ENCODE data around the gene TNFAIP8L1. TPM values are rescaled to one million over a fixed set of nuclear protein-coding genes. Genes with fewer than 3 reads are reported as not detected.

TNFAIP8L1 gene
- total RNA-seq, 1 donor from 2014 or later, result 60.1 TPM

DNA sequence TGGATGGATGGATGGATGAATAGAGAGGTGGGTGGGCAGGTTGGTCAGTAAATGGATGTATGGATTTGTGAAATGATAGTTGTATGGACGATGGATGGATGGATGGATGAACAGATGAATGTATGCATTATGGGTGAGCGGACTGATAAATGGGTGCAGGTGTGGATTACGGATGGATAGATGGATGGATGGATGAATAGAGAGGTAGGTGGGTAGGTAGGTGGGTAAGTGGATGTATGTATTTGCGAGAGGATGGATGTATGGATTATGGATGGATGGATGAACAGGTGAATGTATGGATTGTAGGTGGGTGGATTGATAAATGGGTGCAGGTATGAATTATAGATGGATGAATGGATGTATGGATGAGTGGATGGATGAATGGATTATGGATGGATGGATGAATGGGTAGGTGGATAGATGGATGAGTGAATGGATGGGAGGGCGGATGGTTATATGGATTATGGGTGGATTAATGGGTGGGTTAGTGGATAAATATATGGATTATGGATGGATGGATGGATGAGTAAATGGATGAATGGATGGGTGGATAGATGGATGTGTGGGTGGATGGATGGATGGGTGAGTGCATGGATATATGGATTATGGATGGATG, 37.0 kb upstream of the TNFAIP8L1 start:
- TF ChIP-seq CTCF (IDR thresholded peaks at IDR 0.05; ENCODE audit: unreplicated experiment), result no peak
- Mint-ChIP-seq H3K36me3 (ENCODE audit: low read depth, unreplicated experiment) (no peaks in the 10 kb centered on the region), H3K9me3 (ENCODE audit: unreplicated experiment) (no peaks in the 10 kb centered on the region), H3K4me1 (ENCODE audit: unreplicated experiment) (no peaks in the 10 kb centered on the region), H3K27ac (ENCODE audit: unreplicated experiment) (no peak overlapping the region), H3K4me3 (ENCODE audit: unreplicated experiment) (no peak overlapping the region), H3K27me3 (ENCODE audit: unreplicated experiment) (peaks cover 10% of the 10 kb centered on the region)
- no peak for DNase-seq (ENCODE audit: low spot score)

DNA sequence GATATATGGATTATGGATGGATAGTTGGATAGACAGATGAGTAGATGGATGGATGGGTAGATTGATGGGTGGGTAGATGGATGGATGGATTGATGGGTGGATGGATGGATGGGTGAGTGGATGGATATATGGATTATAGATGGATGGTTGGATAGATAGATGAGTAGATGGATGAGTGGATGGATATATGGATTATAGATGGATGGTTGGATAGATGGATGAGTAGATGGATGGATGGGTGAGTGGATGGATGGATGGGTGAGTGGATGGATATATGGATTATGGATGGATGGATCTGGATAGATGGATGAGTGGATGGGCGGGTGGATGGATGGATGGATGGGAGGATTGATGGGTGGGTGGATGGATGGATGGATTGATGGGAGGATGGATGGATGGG, 36.4 kb upstream of the TNFAIP8L1 start:
- Mint-ChIP-seq H3K9me3 (ENCODE audit: unreplicated experiment) (no peaks in the 10 kb centered on the region), H3K27me3 (ENCODE audit: unreplicated experiment) (peaks cover 9% of the 10 kb centered on the region), H3K4me3 (ENCODE audit: unreplicated experiment) (no peak overlapping the region), H3K27ac (ENCODE audit: unreplicated experiment) (no peak overlapping the region), H3K4me1 (ENCODE audit: unreplicated experiment) (no peaks in the 10 kb centered on the region), H3K36me3 (ENCODE audit: low read depth, unreplicated experiment) (no peaks in the 10 kb centered on the region)
- no peak for DNase-seq (ENCODE audit: low spot score)
- TF ChIP-seq CTCF (IDR thresholded peaks at IDR 0.05; ENCODE audit: unreplicated experiment), result no peak

DNA sequence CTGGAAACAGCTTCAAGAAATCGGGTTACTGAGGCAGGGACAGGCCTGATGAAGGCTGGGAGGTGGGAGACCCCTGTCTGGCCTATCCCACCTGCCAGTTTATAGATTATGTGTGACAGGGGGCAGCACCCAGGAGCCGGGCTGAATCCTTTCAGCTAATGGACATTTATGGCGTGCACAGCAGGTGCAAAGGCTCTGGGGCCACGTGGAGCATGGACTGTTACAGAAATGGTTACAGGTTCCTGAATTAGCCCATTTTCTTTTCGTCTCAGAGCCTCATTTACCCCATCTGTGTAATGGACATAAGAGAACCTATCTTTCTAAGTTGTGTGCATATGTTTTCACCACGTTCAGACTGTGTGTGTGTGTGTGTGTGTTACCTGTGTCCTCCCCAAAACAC, 34.4 kb upstream of the TNFAIP8L1 start:
- Mint-ChIP-seq H3K9me3 (ENCODE audit: unreplicated experiment) (no peaks in the 10 kb centered on the region), H3K27ac (ENCODE audit: unreplicated experiment) (no peak overlapping the region), H3K36me3 (ENCODE audit: low read depth, unreplicated experiment) (no peaks in the 10 kb centered on the region), H3K4me1 (ENCODE audit: unreplicated experiment) (peaks cover 1% of the 10 kb centered on the region), H3K4me3 (ENCODE audit: unreplicated experiment) (no peak overlapping the region), H3K27me3 (ENCODE audit: unreplicated experiment) (peaks cover 3% of the 10 kb centered on the region)
- TF ChIP-seq CTCF (IDR thresholded peaks at IDR 0.05; ENCODE audit: unreplicated experiment), result no peak
- DNase-seq (ENCODE audit: low spot score), result no peak

DNA sequence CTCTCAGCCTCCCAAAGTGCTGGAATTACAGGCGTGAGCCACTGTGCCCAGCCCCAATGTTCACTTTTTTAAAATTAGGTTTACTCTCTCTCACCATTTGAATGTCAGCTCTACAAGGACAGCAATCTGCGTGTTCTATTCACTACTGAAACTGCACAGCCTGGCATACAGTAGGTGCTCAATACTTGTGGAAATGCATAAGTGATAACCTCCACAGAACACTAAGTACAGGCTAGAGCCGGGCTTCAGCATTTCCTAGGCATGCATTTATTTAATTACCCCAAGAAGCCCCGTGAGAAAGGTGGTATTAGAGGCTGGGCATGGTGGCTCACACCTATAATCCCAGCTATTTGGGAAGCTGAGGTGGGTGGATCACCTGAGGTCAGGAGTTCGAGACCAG, 33.1 kb upstream of the TNFAIP8L1 start:
- no peak for TF ChIP-seq CTCF (IDR thresholded peaks at IDR 0.05; ENCODE audit: unreplicated experiment)
- H3K4me3 Mint-ChIP-seq (ENCODE audit: unreplicated experiment), result no peak overlapping the region
- DNase-seq (ENCODE audit: low spot score), result no peak

DNA sequence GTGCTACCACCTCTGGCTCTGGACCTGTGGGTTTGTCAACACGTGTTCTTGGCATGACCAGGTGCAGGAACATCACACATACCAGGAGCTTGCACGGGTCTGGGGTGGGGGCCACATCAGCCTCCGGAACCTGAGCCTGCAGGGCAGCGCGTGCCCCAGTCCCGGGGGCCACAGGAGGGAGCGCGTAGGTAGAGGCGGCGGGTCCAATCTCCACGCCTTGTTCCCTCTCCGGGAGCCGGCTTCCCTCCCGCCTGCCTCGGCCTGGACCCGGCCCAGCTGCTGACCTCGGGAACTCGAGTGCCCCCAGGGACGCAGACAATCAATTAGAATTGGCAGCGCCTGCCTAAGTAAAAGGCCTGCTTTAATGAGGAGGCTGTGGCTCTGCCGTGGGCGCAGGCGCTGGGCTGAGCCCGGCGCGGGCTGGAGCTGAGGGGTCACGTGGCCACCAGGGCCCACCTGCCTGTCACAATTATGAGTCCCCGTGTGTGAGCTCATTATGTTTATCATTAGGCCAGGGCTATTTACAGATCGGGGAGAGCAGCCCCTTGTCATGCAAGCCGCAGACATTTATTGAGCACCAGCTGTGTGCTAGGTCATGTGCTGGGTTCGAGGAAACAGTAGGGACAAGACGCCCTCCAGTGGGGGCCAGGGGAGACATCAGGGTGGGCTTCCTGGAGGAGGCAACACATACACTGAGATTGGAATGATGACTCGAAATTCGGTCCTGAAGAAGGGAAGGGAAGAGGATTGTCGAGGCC, 32.2 kb upstream of the TNFAIP8L1 start:
- Mint-ChIP-seq H3K27ac (ENCODE audit: unreplicated experiment) (no peak overlapping the region), H3K4me1 (ENCODE audit: unreplicated experiment) (peaks cover 3% of the 10 kb centered on the region), H3K36me3 (ENCODE audit: low read depth, unreplicated experiment) (no peaks in the 10 kb centered on the region), H3K9me3 (ENCODE audit: unreplicated experiment) (no peaks in the 10 kb centered on the region), H3K27me3 (ENCODE audit: unreplicated experiment) (peaks cover 3% of the 10 kb centered on the region), H3K4me3 (ENCODE audit: unreplicated experiment) (no peak overlapping the region)
- DNase-seq (ENCODE audit: low spot score), result no peak
- no peak for TF ChIP-seq CTCF (IDR thresholded peaks at IDR 0.05; ENCODE audit: unreplicated experiment)

More for the DNA sequence above, 33.1 kb upstream of the TNFAIP8L1 start:
- H3K36me3 Mint-ChIP-seq (ENCODE audit: low read depth, unreplicated experiment), result no peaks in the 10 kb centered on the region
- no peak overlapping the region for H3K27ac Mint-ChIP-seq (ENCODE audit: unreplicated experiment)
- peaks cover 3% of the 10 kb centered on the region for H3K4me1 Mint-ChIP-seq (ENCODE audit: unreplicated experiment)
- H3K27me3 Mint-ChIP-seq (ENCODE audit: unreplicated experiment), result peaks cover 3% of the 10 kb centered on the region
- H3K9me3 Mint-ChIP-seq (ENCODE audit: unreplicated experiment), result no peaks in the 10 kb centered on the region

All from endothelial cell (in vitro differentiated cells).